Thyroid gland (tissue), 4 donors: Measurements from ENCODE around the gene DAPK3.

Experiments used
- CTCF ChIP-seq, 6 experiments: fragments of 200-600 bp in 3 of 6; fragments of 450-650 bp in 3 of 6; sonication (generic) in 3 of 6; IDR thresholded peaks; one replicate each; pipeline ENCODE4 v1.5.1; 2016 to 2019; ENCODE audit warnings: antibody characterized with exemption in 6 of 6, mild to moderate bottlenecking in 2 of 6, inconsistent platforms in 1 of 6, moderate library complexity in 1 of 6
- POLR2A ChIP-seq, 2 donors: fragments of 450-650 bp; IDR thresholded peaks; one replicate each; pipeline ENCODE4 v1.6.1; 2017; ENCODE audit warnings: antibody characterized with exemption in 2 of 2, mild to moderate bottlenecking in 2 of 2, moderate library complexity in 1 of 2

- no peak for TF ChIP-seq CTCF (IDR thresholded peaks at IDR 0.05)
- no peak for TF ChIP-seq POLR2A (IDR thresholded peaks at IDR 0.05)
These were observed 19.9 kb upstream of the DAPK3 start for GRCh38 chr19:3990815-3991117.
